ENCODE data around the gene GOLGA5. TPM values are rescaled to one million over a fixed set of nuclear protein-coding genes. Genes with fewer than 3 reads are reported as not detected.

Gene GOLGA5
- total and polyA plus RNA-seq, 2 donors (not counting 1 experiment from before 2014, with no cell fraction given) = 13.3 to 23.1 TPM

- intact Hi-C loops (cut with micrococcal nuclease) = no loop called here
- Histone ChIP-seq H3K79me2 (ENCODE audit: control insufficient read depth, insufficient read depth, low read length) (peaks cover 2% of the 10 kb centered on the region), H3K36me3 (replicated peaks in 1 of 2; ENCODE audit: control extremely low read depth in 1 of 2, control insufficient read depth in 1 of 2, extremely low read depth in 1 of 2, insufficient read depth in 2 of 2, low read length in 1 of 2) (no peaks in the 10 kb centered on the region), H3K4me2 (replicated peaks; ENCODE audit: low read depth, low read length, poor library complexity, severe bottlenecking) (peak overlapping the region; percentile 22), H3K9me3 (ENCODE audit: control extremely low read depth in 1 of 3, control insufficient read depth in 2 of 3, insufficient read depth in 1 of 3, low read length in 2 of 3) (peaks cover 0 to 9% (median 4%) of the 10 kb centered on the region in 3 donors), H3K27ac (ENCODE audit: low read length in 2 of 2) (peak overlapping the region in 1 of 2 donors; percentile 28), H3K4me1 (ENCODE audit: control insufficient read depth in 2 of 2, insufficient read depth in 2 of 2, low read length in 2 of 2) (peaks cover 21 to 39% of the 10 kb centered on the region in 2 donors), H3K27me3 (replicated peaks in 1 of 4; ENCODE audit: control extremely low read depth in 1 of 4, control insufficient read depth in 3 of 4, insufficient read depth in 4 of 4, low read length in 3 of 4) (no peaks in the 10 kb centered on the region), H4K20me1 (ENCODE audit: control insufficient read depth, insufficient read depth, low read length, poor library complexity, severe bottlenecking) (no peaks in the 10 kb centered on the region), H2AFZ (ENCODE audit: insufficient read depth, low read depth, low read length, poor library complexity, severe bottlenecking) (no peak overlapping the region), H3K4me3 (ENCODE audit: control extremely low read depth in 1 of 5, extremely low read depth in 1 of 5, insufficient read depth in 1 of 5, low read depth in 2 of 5, low read length in 4 of 5) (no peak overlapping the region), H3K9ac (ENCODE audit: low read length) (no peak overlapping the region)
- H3K27ac Mint-ChIP-seq = peak overlapping the region; percentile 80
- H3K9me3 Mint-ChIP-seq (ENCODE audit: insufficient read depth) = no peaks in the 10 kb centered on the region
- ChIA-PET POLR2A (no interaction called here), CTCF (interaction anchor here (1.2 kb wide), 1 partner anchor 10 kb away, joined by 3 read pairs; no protein-coding TSS in a partner anchor)
- peak overlapping the region; percentile 16 for H3K4me3 Mint-ChIP-seq
- WGBS (ENCODE audit: insufficient coverage) = 0% methylated on average over 2 of the region's 5 CpGs
- DNase-seq (peak; percentile 63), ATAC-seq (ENCODE audit: low read depth) (no peak)
- no peak for TF ChIP-seq EZH2 (IDR thresholded peaks at IDR 0.05; ENCODE audit: borderline replicate concordance, insufficient read depth, low read depth, low read length, poor library complexity, severe bottlenecking)
- no peak for TF ChIP-seq CTCF (IDR thresholded peaks at IDR 0.05)
- H3K27me3 Mint-ChIP-seq = no peaks in the 10 kb centered on the region
- peaks cover 51% of the 10 kb centered on the region for H3K4me1 Mint-ChIP-seq
These were observed 40.9 kb upstream of the GOLGA5 start for GRCh38 chr14:92753250-92753649.

- H2AFZ ChIP-seq (ENCODE audit: insufficient read depth, low read depth, low read length, poor library complexity, severe bottlenecking) = no peak overlapping the region
- Mint-ChIP-seq H3K27ac (no peak overlapping the region), H3K9me3 (ENCODE audit: insufficient read depth) (no peaks in the 10 kb centered on the region), H3K27me3 (no peaks in the 10 kb centered on the region), H3K4me3 (no peak overlapping the region), H3K4me1 (peaks cover 40% of the 10 kb centered on the region)
- no peaks in the 10 kb centered on the region for H3K79me2 ChIP-seq (ENCODE audit: control insufficient read depth, insufficient read depth, low read length)
- TF ChIP-seq CTCF (IDR thresholded peaks at IDR 0.05) (no peak), EZH2 (IDR thresholded peaks at IDR 0.05; ENCODE audit: borderline replicate concordance, insufficient read depth, low read depth, low read length, poor library complexity, severe bottlenecking) (no peak)
- ChIA-PET POLR2A (no interaction called here), CTCF (no interaction called here)
- 78% methylated on average over 1 of the region's 1 CpG for WGBS (ENCODE audit: insufficient coverage)
- no peak overlapping the region for H3K4me3 ChIP-seq (ENCODE audit: control extremely low read depth in 1 of 5, extremely low read depth in 1 of 5, insufficient read depth in 1 of 5, low read depth in 2 of 5, low read length in 4 of 5)
- H3K9ac ChIP-seq (ENCODE audit: low read length) = no peak overlapping the region
- no peak overlapping the region for H3K27ac ChIP-seq (ENCODE audit: low read length in 2 of 2)
- peaks cover 0 to 9% (median under 1%) of the 10 kb centered on the region in 3 donors for H3K9me3 ChIP-seq (ENCODE audit: control extremely low read depth in 1 of 3, control insufficient read depth in 2 of 3, insufficient read depth in 1 of 3, low read length in 2 of 3)
- no peak overlapping the region for H3K4me2 ChIP-seq (replicated peaks; ENCODE audit: low read depth, low read length, poor library complexity, severe bottlenecking)
- DNase-seq (no peak), ATAC-seq (ENCODE audit: low read depth) (no peak)
- no peaks in the 10 kb centered on the region for H3K36me3 ChIP-seq (replicated peaks in 1 of 2; ENCODE audit: control extremely low read depth in 1 of 2, control insufficient read depth in 1 of 2, extremely low read depth in 1 of 2, insufficient read depth in 2 of 2, low read length in 1 of 2)
- intact Hi-C loops (cut with micrococcal nuclease) = no loop called here
- no peaks in the 10 kb centered on the region for H3K27me3 ChIP-seq (replicated peaks in 1 of 4; ENCODE audit: control extremely low read depth in 1 of 4, control insufficient read depth in 3 of 4, insufficient read depth in 4 of 4, low read length in 3 of 4)
- no peaks in the 10 kb centered on the region for H4K20me1 ChIP-seq (ENCODE audit: control insufficient read depth, insufficient read depth, low read length, poor library complexity, severe bottlenecking)
- H3K4me1 ChIP-seq (ENCODE audit: control insufficient read depth in 2 of 2, insufficient read depth in 2 of 2, low read length in 2 of 2) = peaks cover 21 to 34% of the 10 kb centered on the region in 2 donors
These were observed 39.1 kb upstream of the GOLGA5 start for GRCh38 chr14:92754966-92755365.
